Mammary epithelial cell (primary cell): Measurements from ENCODE around the gene ANKS1B.

Experiments
- EZH2 ChIP-seq: IDR thresholded peaks from 2 replicates; pipeline ENCODE4 v1.6.1; 2012; ENCODE audit warnings: low read length, inconsistent platforms, borderline replicate concordance
- TF ChIP-seq, protein P1 (sequence below), 2 donors: IDR thresholded peaks in 1 of 2; conservative IDR thresholded peaks in 1 of 2; 2 replicates each; pipeline ENCODE4 v1.5.1; 2011 to 2012; ENCODE audit warnings: inconsistent platforms in 2 of 2, low read length in 2 of 2, mild to moderate bottlenecking in 2 of 2, control low read depth in 1 of 2, low read depth in 1 of 2; ENCODE audit not compliant: insufficient read depth in 1 of 2; ENCODE audit errors: extremely low read depth in 1 of 2

DNA sequence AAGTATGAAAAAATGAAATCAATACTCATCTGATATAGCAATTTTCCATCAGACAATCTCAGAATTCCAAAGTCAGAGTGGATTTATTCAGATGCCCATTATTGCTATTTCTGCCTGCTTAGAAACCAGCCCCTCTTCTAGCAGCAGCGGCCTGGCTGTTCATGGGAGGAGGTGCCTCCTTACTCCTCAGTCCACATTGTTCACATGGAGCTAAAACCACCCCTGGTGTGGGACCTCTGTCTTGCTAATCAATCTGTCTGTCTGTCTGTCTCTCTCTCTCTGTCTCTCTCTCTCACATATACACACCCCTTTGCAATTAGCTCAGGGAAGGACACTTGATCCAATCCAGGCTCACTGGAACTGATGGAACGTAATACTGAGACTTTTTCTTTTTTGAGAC lies 1163.5 kb downstream of the ANKS1B start:
- TF ChIP-seq, protein P1, sequence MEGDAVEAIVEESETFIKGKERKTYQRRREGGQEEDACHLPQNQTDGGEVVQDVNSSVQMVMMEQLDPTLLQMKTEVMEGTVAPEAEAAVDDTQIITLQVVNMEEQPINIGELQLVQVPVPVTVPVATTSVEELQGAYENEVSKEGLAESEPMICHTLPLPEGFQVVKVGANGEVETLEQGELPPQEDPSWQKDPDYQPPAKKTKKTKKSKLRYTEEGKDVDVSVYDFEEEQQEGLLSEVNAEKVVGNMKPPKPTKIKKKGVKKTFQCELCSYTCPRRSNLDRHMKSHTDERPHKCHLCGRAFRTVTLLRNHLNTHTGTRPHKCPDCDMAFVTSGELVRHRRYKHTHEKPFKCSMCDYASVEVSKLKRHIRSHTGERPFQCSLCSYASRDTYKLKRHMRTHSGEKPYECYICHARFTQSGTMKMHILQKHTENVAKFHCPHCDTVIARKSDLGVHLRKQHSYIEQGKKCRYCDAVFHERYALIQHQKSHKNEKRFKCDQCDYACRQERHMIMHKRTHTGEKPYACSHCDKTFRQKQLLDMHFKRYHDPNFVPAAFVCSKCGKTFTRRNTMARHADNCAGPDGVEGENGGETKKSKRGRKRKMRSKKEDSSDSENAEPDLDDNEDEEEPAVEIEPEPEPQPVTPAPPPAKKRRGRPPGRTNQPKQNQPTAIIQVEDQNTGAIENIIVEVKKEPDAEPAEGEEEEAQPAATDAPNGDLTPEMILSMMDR (conservative IDR thresholded peaks at IDR 0.05 in 1 of 2, IDR thresholded peaks at IDR 0.05 in 1 of 2; ENCODE audit: extremely low read depth in 1 of 2, insufficient read depth in 1 of 2, low read depth in 1 of 2, low read length in 2 of 2) = no peak
- no peak for TF ChIP-seq EZH2
